HL-60 (cell line): Measurements from ENCODE around the gene WRAP53.

Source experiments
- DNase-seq, 2 experiments: peaks; one replicate each; pipeline ENCODE4 v3.0.0-alpha.2; 2010 to 2020; ENCODE audit warnings: low read depth in 1 of 2, low spot score in 1 of 2
- H3K27ac ChIP-seq: fragments of 250-450 bp; sonication (Bioruptor Pico); replicated peaks from 2 replicates; pipeline ENCODE4 v1.5.1; 2020; ENCODE audit warnings: mild to moderate bottlenecking, moderate library complexity
- H3K27me3 ChIP-seq: fragments of 250-450 bp; sonication (Bioruptor Pico); 2 replicates; pipeline ENCODE4 v1.5.1; 2021; ENCODE audit warnings: mild to moderate bottlenecking, moderate library complexity; ENCODE audit not compliant: insufficient read depth, poor library complexity, severe bottlenecking
- H3K4me3 ChIP-seq: replicated peaks from 2 replicates; pipeline ENCODE4 v1.5.1; 2011; ENCODE audit warnings: mild to moderate bottlenecking, control low read depth, low read length; ENCODE audit not compliant: insufficient read depth
- CTCF ChIP-seq: IDR thresholded peaks from one replicate; pipeline ENCODE4 v1.5.1; 2011; ENCODE audit warnings: low read length, control low read depth, inconsistent platforms; ENCODE audit not compliant: insufficient read depth
- GABPA ChIP-seq: IDR thresholded peaks from 2 replicates; pipeline ENCODE4 v1.6.1; 2012; ENCODE audit warnings: low read depth
- POLR2AphosphoS5 ChIP-seq: IDR thresholded peaks from 2 replicates; pipeline ENCODE4 v1.6.1; 2012; ENCODE audit warnings: low read depth
- REST ChIP-seq: IDR thresholded peaks from 2 replicates; pipeline ENCODE4 v1.6.1; 2012; ENCODE audit warnings: low read depth; ENCODE audit not compliant: insufficient replicate concordance
- SPI1 ChIP-seq: IDR thresholded peaks from 2 replicates; pipeline ENCODE4 v1.6.1; 2012; ENCODE audit warnings: low read depth, mild to moderate bottlenecking, borderline replicate concordance

WRAP53 gene

GRCh38 chr17:7667656-7668406 lies 20.4 kb upstream of the WRAP53 start:
- TF ChIP-seq GABPA (no peak), POLR2AphosphoS5 (no peak), SPI1 (no peak), CTCF (no peak)
- no peak overlapping the region for H3K27ac ChIP-seq

GRCh38 chr17:7668482-7668881 lies 19.8 kb upstream of the WRAP53 start:
- Histone ChIP-seq H3K27ac (no peak overlapping the region), H3K4me3 (no peak overlapping the region), H3K27me3 (no peaks in the 10 kb centered on the region)
- TF ChIP-seq POLR2AphosphoS5 (no peak), GABPA (no peak), CTCF (no peak), REST (no peak), SPI1 (no peak)
- DNase-seq: no peak

More at GRCh38 chr17:7667656-7668406, 20.4 kb upstream of the WRAP53 start:
- no peak for DNase-seq
- H3K27me3 ChIP-seq: no peaks in the 10 kb centered on the region
- H3K4me3 ChIP-seq: no peak overlapping the region

- Histone ChIP-seq H3K27me3 (no peaks in the 10 kb centered on the region), H3K27ac (no peak overlapping the region), H3K4me3 (no peak overlapping the region)
- no peak for TF ChIP-seq CTCF
- TF ChIP-seq REST: no peak
- TF ChIP-seq GABPA: no peak
- TF ChIP-seq POLR2AphosphoS5: no peak
- TF ChIP-seq SPI1: no peak
- DNase-seq: no peak
These were observed 15.0 kb upstream of the WRAP53 start for GRCh38 chr17:7673239-7673638.

GRCh38 chr17:7674934-7675333 lies 13.3 kb upstream of the WRAP53 start:
- TF ChIP-seq CTCF (no peak), GABPA (no peak), POLR2AphosphoS5 (no peak), SPI1 (no peak)
- H3K4me3 ChIP-seq: no peak overlapping the region
- DNase-seq: no peak
- H3K27ac ChIP-seq: no peak overlapping the region
- H3K27me3 ChIP-seq: no peaks in the 10 kb centered on the region
